H1 (cell line): ENCODE data around the gene MYO9B. TPM values are rescaled to one million over a fixed set of nuclear protein-coding genes. Genes with fewer than 3 reads are reported as not detected.

Source experiments
- CTCF ChIA-PET: fragments of 300-600 bp; sonication (Branson Sonifier 250); formaldehyde crosslinking; loops from one replicate; lab custom pipeline; 2021; ENCODE audit not compliant: partially characterized antibody; lab: Charles Lee
- POLR2A ChIA-PET: fragments of 300-600 bp; sonication (Branson Sonifier 250); formaldehyde crosslinking; loops from one replicate; lab custom pipeline; 2021; ENCODE audit warnings: inconsistent platforms; ENCODE audit not compliant: partially characterized antibody; lab: Charles Lee
- DNase-seq, 2 experiments: peaks; one replicate each; pipeline versions ENCODE4 v3.0.0 to v3.0.0-alpha.2; 2010 to 2022; ENCODE audit warnings: low spot score in 2 of 2, low read depth in 1 of 2, mixed read lengths in 1 of 2
- FAIRE-seq: peaks from 2 replicates; lab custom pipeline; 2011; peaks lifted over from hg19 to GRCh38; lab: Jason Lieb, UNC
- H2AFZ ChIP-seq: 2 replicates; pipeline ENCODE4 v1.8.1; 2012; ENCODE audit warnings: low read length, inconsistent platforms
- H2AK5ac ChIP-seq: 2 replicates; pipeline ENCODE4 v1.6.1; 2013; ENCODE audit warnings: low read depth, low read length
- H2BK120ac ChIP-seq: replicated peaks from 2 replicates; pipeline ENCODE3; 2013; ENCODE audit warnings: low read depth, low read length, inconsistent platforms
- H2BK12ac ChIP-seq: 2 replicates; pipeline ENCODE4 v1.6.1; 2013; ENCODE audit warnings: low read depth, low read length
- H2BK15ac ChIP-seq: 2 replicates; pipeline ENCODE4 v1.6.1; 2013; ENCODE audit warnings: low read length
- H2BK20ac ChIP-seq: 2 replicates; pipeline ENCODE4 v1.6.1; 2013; ENCODE audit warnings: low read length
- H2BK5ac ChIP-seq: 2 replicates; pipeline ENCODE4 v1.6.1; 2013; ENCODE audit warnings: low read depth, low read length
- H3K14ac ChIP-seq: 2 replicates; pipeline ENCODE4 v1.6.1; 2013; ENCODE audit warnings: inconsistent platforms; ENCODE audit not compliant: insufficient read length
- H3K18ac ChIP-seq: 2 replicates; pipeline ENCODE4 v1.6.1; 2013; ENCODE audit warnings: low read length; ENCODE audit errors: extremely low read depth
- H3K23ac ChIP-seq: 2 replicates; pipeline ENCODE4 v1.6.1; 2013; ENCODE audit warnings: inconsistent platforms; ENCODE audit not compliant: insufficient read length
- H3K23me2 ChIP-seq: 2 replicates; pipeline ENCODE4 v1.6.1; 2013; ENCODE audit warnings: low read depth, low read length
- H3K27ac ChIP-seq: 2 replicates; pipeline ENCODE4 v1.6.1; 2011; ENCODE audit warnings: low read depth, low read length, inconsistent platforms
- H3K27me3 ChIP-seq, 4 experiments: replicated peaks in 1 of 4; 1 replicate in 1 of 4; 2 replicates in 3 of 4; pipeline versions ENCODE4 v1.6.1 to v1.8.1; 2011 to 2013; ENCODE audit warnings: low read length in 3 of 4, mild to moderate bottlenecking in 3 of 4, inconsistent platforms in 2 of 4, mixed read lengths in 2 of 4, moderate library complexity in 1 of 4; ENCODE audit not compliant: control insufficient read depth in 3 of 4, insufficient read depth in 3 of 4; ENCODE audit errors: extremely low read depth in 1 of 4
- H3K36me3 ChIP-seq, 4 experiments: 2 replicates each; pipeline versions ENCODE4 v1.6.1 to v1.8.1; 2011 to 2013; ENCODE audit warnings: mild to moderate bottlenecking in 4 of 4, low read length in 3 of 4, moderate library complexity in 2 of 4, control low read depth in 1 of 4, inconsistent platforms in 1 of 4; ENCODE audit not compliant: insufficient read depth in 4 of 4, control insufficient read depth in 2 of 4
- H3K4ac ChIP-seq: replicated peaks from 2 replicates; pipeline ENCODE3; 2013; ENCODE audit warnings: low read length, low read depth, mixed read lengths, inconsistent platforms; ENCODE audit not compliant: insufficient read length
- H3K4me1 ChIP-seq, 4 experiments: replicated peaks in 1 of 4; 1 replicate in 1 of 4; 2 replicates in 3 of 4; pipeline versions ENCODE4 v1.6.1 to v1.8.1; 2011 to 2013; ENCODE audit warnings: low read length in 3 of 4, inconsistent platforms in 2 of 4, mixed read lengths in 1 of 4; ENCODE audit not compliant: insufficient read depth in 4 of 4, control insufficient read depth in 3 of 4
- H3K4me2 ChIP-seq, 2 experiments: 2 replicates each; pipeline versions ENCODE4 v1.6.1 to v1.8.1; 2011 to 2013; ENCODE audit warnings: low read depth in 2 of 2, low read length in 2 of 2, control low read depth in 1 of 2, inconsistent platforms in 1 of 2, mild to moderate bottlenecking in 1 of 2; ENCODE audit not compliant: insufficient read depth in 1 of 2
- H3K4me3 ChIP-seq, 4 experiments: fragments of 200-600, 300-600 bp in 1 of 4; sonication (generic), shearing (Covaris generic), sonication (Bioruptor Twin) in 1 of 4; 2 replicates each; pipeline versions ENCODE4 v1.5.1 to v1.8.1; 2011 to 2016; ENCODE audit warnings: low read length in 4 of 4, low read depth in 3 of 4, control low read depth in 2 of 4, inconsistent platforms in 2 of 4, mild to moderate bottlenecking in 2 of 4, mixed read lengths in 1 of 4, moderate library complexity in 1 of 4; ENCODE audit not compliant: insufficient read depth in 2 of 4; ENCODE audit errors: extremely low read depth in 1 of 4
- H3K56ac ChIP-seq: replicated peaks from 2 replicates; pipeline ENCODE3; 2013; ENCODE audit warnings: low read depth, mild to moderate bottlenecking, mixed read lengths, low read length, inconsistent platforms; ENCODE audit not compliant: insufficient read length
- H3K79me1 ChIP-seq: 2 replicates; pipeline ENCODE4 v1.6.1; 2013; ENCODE audit warnings: low read depth, low read length, control low read depth
- H3K79me2 ChIP-seq, 2 experiments: 2 replicates each; pipeline versions ENCODE4 v1.6.1 to v1.8.1; 2012 to 2013; ENCODE audit warnings: low read length in 2 of 2, mild to moderate bottlenecking in 2 of 2, inconsistent platforms in 1 of 2; ENCODE audit not compliant: insufficient read depth in 2 of 2, control insufficient read depth in 1 of 2
- H3K9ac ChIP-seq, 4 experiments: replicated peaks in 1 of 4; 1 replicate in 1 of 4; 2 replicates in 3 of 4; pipeline versions ENCODE4 v1.6.1 to v1.8.1; 2011 to 2013; ENCODE audit warnings: low read depth in 3 of 4, low read length in 3 of 4, control low read depth in 2 of 4, mild to moderate bottlenecking in 2 of 4, moderate library complexity in 2 of 4, inconsistent platforms in 1 of 4; ENCODE audit errors: extremely low read depth in 1 of 4
- H3K9me3 ChIP-seq, 2 experiments: 2 replicates each; pipeline versions ENCODE4 v1.6.1 to v1.8.1; 2012 to 2013; ENCODE audit warnings: mild to moderate bottlenecking in 2 of 2, moderate library complexity in 2 of 2, control low read depth in 1 of 2, inconsistent platforms in 1 of 2, low read depth in 1 of 2, low read length in 1 of 2, mixed read lengths in 1 of 2; ENCODE audit not compliant: insufficient read depth in 2 of 2
- H4K20me1 ChIP-seq, 2 experiments: replicated peaks in 1 of 2; 2 replicates each; pipeline versions ENCODE3 to v1.8.1; 2011 to 2013; ENCODE audit warnings: inconsistent platforms in 2 of 2, low read length in 2 of 2, mild to moderate bottlenecking in 1 of 2; ENCODE audit not compliant: insufficient read depth in 2 of 2, control insufficient read depth in 1 of 2
- H4K5ac ChIP-seq: 2 replicates; pipeline ENCODE4 v1.6.1; 2013; ENCODE audit warnings: low read length, low read depth, mixed read lengths, inconsistent platforms; ENCODE audit not compliant: insufficient read length
- H4K8ac ChIP-seq: 2 replicates; pipeline ENCODE4 v1.8.0; 2013; ENCODE audit warnings: mild to moderate bottlenecking, moderate library complexity, low read length, inconsistent platforms; ENCODE audit not compliant: insufficient read depth; ENCODE audit errors: extremely low read depth
- H4K91ac ChIP-seq: replicated peaks from 2 replicates; pipeline ENCODE3; 2013; ENCODE audit warnings: low read length, mixed read lengths, inconsistent platforms; ENCODE audit not compliant: insufficient read length
- ASH2L ChIP-seq: fragments of 200-600, 300-600 bp; sonication (generic); IDR thresholded peaks from one replicate; pipeline ENCODE4 v1.7.1; 2017; ENCODE audit warnings: low read length
- EGR1 ChIP-seq: IDR thresholded peaks from 2 replicates; pipeline ENCODE4 v1.6.1; 2011; ENCODE audit warnings: low read depth, low read length, borderline replicate concordance
- EP300 ChIP-seq, 2 experiments: IDR thresholded peaks; 1 replicate in 1 of 2; 2 replicates in 1 of 2; pipeline ENCODE4 v1.6.1; 2011 to 2012; ENCODE audit warnings: low read depth in 2 of 2, low read length in 2 of 2, mild to moderate bottlenecking in 2 of 2, borderline replicate concordance in 1 of 2, inconsistent platforms in 1 of 2, moderate library complexity in 1 of 2
- HDAC2 ChIP-seq, 2 experiments: fragments of 300-600 bp in 1 of 2; sonication (generic) in 1 of 2; IDR thresholded peaks; 2 replicates each; pipeline ENCODE4 v1.6.1; 2011 to 2012; ENCODE audit warnings: low read depth in 2 of 2, low read length in 2 of 2, mild to moderate bottlenecking in 2 of 2, moderate library complexity in 2 of 2, borderline replicate concordance in 1 of 2, inconsistent platforms in 1 of 2
- KDM1A ChIP-seq: fragments of 200-600, 300-600 bp; sonication (generic); IDR thresholded peaks from 2 replicates; pipeline ENCODE4 v1.7.1; 2016; ENCODE audit warnings: mild to moderate bottlenecking, low read length, borderline replicate concordance
- SRF ChIP-seq: IDR thresholded peaks from 2 replicates; pipeline ENCODE4 v1.6.1; 2011; ENCODE audit warnings: mild to moderate bottlenecking, low read depth, low read length, moderate library complexity
- SUZ12 ChIP-seq: fragments of 200-600 bp; sonication (generic); IDR thresholded peaks from 2 replicates; pipeline ENCODE4 v1.6.1; 2012; ENCODE audit warnings: mild to moderate bottlenecking, inconsistent platforms, low read length, moderate library complexity, mixed read lengths
- USF2 ChIP-seq: IDR thresholded peaks from 2 replicates; pipeline ENCODE4 v1.6.1; 2011; ENCODE audit warnings: low read length, improper control_type of control experiment
- YY1 ChIP-seq: IDR thresholded peaks from 2 replicates; pipeline ENCODE4 v1.6.1; 2011; ENCODE audit warnings: low read depth, mild to moderate bottlenecking, low read length
- WGBS, 2 experiments: shearing (Covaris generic) in 1 of 2; methylation state at CpG; one replicate each; pipeline versions ENCODE4 v1.1.6 to v1.1.7; 2013 to 2015; ENCODE audit warnings: low lambda C conversion rate in 2 of 2, mixed read lengths in 2 of 2, inconsistent platforms in 1 of 2, low coverage in 1 of 2, missing lambda C conversion rate in 1 of 2; ENCODE audit not compliant: insufficient replicate concordance in 2 of 2, insufficient coverage in 1 of 2, insufficient read length in 1 of 2; ENCODE audit errors: extremely low coverage in 1 of 2, missing lambda C conversion rate in 1 of 2; 5-methylcytosine and 5-hydroxymethylcytosine counted together
- polyA plus RNA-seq, 7 experiments: library from polyadenylated mRNA; depleted of rRNA in 3 of 7; stranded (reverse) in 5 of 7; unstranded in 2 of 7; fragments of >200 nt in 5 of 7; fragments of 200-250 nt in 2 of 7; gene quantifications; 1 replicate in 5 of 7; 2 replicates in 1 of 7; 4 replicates in 1 of 7; pipeline versions ENCODE4 v1.2.1 to v1.2.3, GENCODE V29; 2011 to 2013; ENCODE audit warnings: missing spikeins in 2 of 7, mixed read lengths in 2 of 7
- total RNA-seq: library from RNA; stranded (reverse); fragmentation: NEBNext Ultra II Directional; extraction: Animal tissue kit (Norgen Biotek cat#: 25700); gene quantifications from 2 replicates; pipeline ENCODE4 v1.2.1, GENCODE V29; 2021

Gene MYO9B
- total and polyA plus RNA-seq, 2 of the 8 experiments (the other 6 are each of a cell fraction or from before 2014, with no cell fraction given): 27.6 to 77.1 TPM

- no peak overlapping the region for H4K91ac ChIP-seq
- H4K20me1 ChIP-seq: peaks cover 13 to 15% of the 10 kb centered on the region in 2 experiments
- no peak overlapping the region for H4K8ac ChIP-seq
- no peaks in the 10 kb centered on the region for H3K9me3 ChIP-seq
- H2BK20ac ChIP-seq: no peak overlapping the region
- no peak overlapping the region for H4K5ac ChIP-seq
- peak overlapping the region; percentile 65; the same call in 1 of the 2 replicates for H2AK5ac ChIP-seq
- H2BK12ac ChIP-seq: no peak overlapping the region; the same call in 1 of the 2 replicates
- peak overlapping the region in 1 of 4 experiments; percentile 6; a peak in 1 of 7 replicates for H3K9ac ChIP-seq
- no peaks in the 10 kb centered on the region for H3K27me3 ChIP-seq
- CTCF ChIA-PET: interaction anchor here (1.0 to 1.9 kb wide), 9 partner anchors 8 to 61 kb away, joined by 3 to 7 read pairs (median 3); partner anchors contain the start of genes ABHD8, BABAM1 and USE1
- 0 out of 2 replicates have a peak overlapping the region, but pooled peaks have one; percentile 18 for H2BK15ac ChIP-seq
- H3K14ac ChIP-seq: no peak overlapping the region
- POLR2A ChIA-PET: interaction anchor here (0.6 to 6.4 kb wide), 16 partner anchors 10 to 49 kb away, joined by 3 to 118 read pairs (median 4); partner anchors contain the start of genes ANKLE1, BABAM1, OCEL1 and USE1
- no peak overlapping the region; the same call in 1 of the 2 replicates for H3K27ac ChIP-seq
- H2BK5ac ChIP-seq: peak overlapping the region; percentile 87; the same call in 1 of the 2 replicates
- peaks cover 2% of the 10 kb centered on the region; the same call in 1 of the 2 replicates for H3K23me2 ChIP-seq
- H3K56ac ChIP-seq: no peak overlapping the region
- 76% methylated on average over 8 of the region's 8 CpGs; no CpG with 5 or more reads in 1 of the 2 experiments for WGBS, 2 experiments
- H3K4me3 ChIP-seq: peak overlapping the region in 2 of 4 experiments; percentile 4 to 83; a peak in 3 of 8 replicates
- H3K18ac ChIP-seq: 0 out of 2 replicates have a peak overlapping the region, but pooled peaks have one; percentile 24
- DNase-seq (no peak), FAIRE-seq (no peak)
- peaks cover 3 to 23% (median 15%) of the 10 kb centered on the region in 4 experiments for H3K4me1 ChIP-seq
- H2AFZ ChIP-seq: no peak overlapping the region
- H3K79me1 ChIP-seq: peaks cover 12% of the 10 kb centered on the region
- no peak overlapping the region for H2BK120ac ChIP-seq
- H3K4me2 ChIP-seq: peak overlapping the region; percentile 74 to 83; a peak in 3 of 4 replicates
- H3K79me2 ChIP-seq: peaks cover 26 to 54% of the 10 kb centered on the region in 2 experiments; a peak in 3 of 4 replicates
- H3K4ac ChIP-seq: no peak overlapping the region
- H3K23ac ChIP-seq: no peak overlapping the region
- H3K36me3 ChIP-seq: peaks cover 0 to 16% (median 3%) of the 10 kb centered on the region in 4 experiments; a peak in 4 of 8 replicates
- TF ChIP-seq KDM1A: peak; percentile 71; the same call in 1 of the 2 replicates
- TF ChIP-seq EGR1: no peak
- 0 out of 4 replicates have a peak, but pooled peaks of 1 of the 2 experiments have one; percentile 26 for TF ChIP-seq HDAC2 (IDR thresholded peaks at IDR 0.05; ENCODE audit: borderline replicate concordance in 1 of 2, low read depth in 2 of 2, low read length in 2 of 2)
- no peak for TF ChIP-seq YY1
- TF ChIP-seq USF2: no peak
- no peak for TF ChIP-seq SUZ12
- TF ChIP-seq EP300 (IDR thresholded peaks at IDR 0.05; ENCODE audit: borderline replicate concordance in 1 of 2, low read depth in 2 of 2, low read length in 2 of 2): no peak
- TF ChIP-seq ASH2L: no peak
- TF ChIP-seq SRF: no peak
Observed at GRCh38 chr19:17242431-17243208, 167.0 kb downstream of the MYO9B start.
